Activated T-helper 1 cell treated with Interleukin-2 at 50 U/mL for 16 hours (primary cell): ENCODE measurements around the gene NUDT8.
"Not testable (repeated sequence)": the region's sequence is repeated elsewhere in the genome, so short reads cannot be mapped to it uniquely, and the experiment has no call there.

Experiments used
- DNase-seq: peaks from one replicate; pipeline ENCODE4 v3.0.0-alpha.2; 2020; ENCODE audit warnings: low read depth

Gene NUDT8

DNA sequence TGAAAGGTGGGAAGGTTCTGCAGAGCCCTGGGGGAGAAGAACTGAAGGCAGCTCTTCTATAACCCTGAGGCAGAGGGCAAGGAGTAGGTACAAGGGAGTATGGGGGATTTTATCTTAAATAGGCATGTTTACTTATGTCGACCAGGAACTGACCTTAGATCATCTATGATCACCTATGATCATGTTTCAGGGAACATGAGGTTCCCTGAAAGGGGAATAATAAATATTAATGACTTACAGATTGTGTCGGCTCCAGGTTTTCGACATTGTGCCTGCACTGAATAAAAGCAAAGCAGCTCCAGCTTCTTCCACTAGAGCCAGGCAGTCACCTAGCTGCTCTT is 36.2 kb downstream of the NUDT8 start:
- no peak for DNase-seq

DNA sequence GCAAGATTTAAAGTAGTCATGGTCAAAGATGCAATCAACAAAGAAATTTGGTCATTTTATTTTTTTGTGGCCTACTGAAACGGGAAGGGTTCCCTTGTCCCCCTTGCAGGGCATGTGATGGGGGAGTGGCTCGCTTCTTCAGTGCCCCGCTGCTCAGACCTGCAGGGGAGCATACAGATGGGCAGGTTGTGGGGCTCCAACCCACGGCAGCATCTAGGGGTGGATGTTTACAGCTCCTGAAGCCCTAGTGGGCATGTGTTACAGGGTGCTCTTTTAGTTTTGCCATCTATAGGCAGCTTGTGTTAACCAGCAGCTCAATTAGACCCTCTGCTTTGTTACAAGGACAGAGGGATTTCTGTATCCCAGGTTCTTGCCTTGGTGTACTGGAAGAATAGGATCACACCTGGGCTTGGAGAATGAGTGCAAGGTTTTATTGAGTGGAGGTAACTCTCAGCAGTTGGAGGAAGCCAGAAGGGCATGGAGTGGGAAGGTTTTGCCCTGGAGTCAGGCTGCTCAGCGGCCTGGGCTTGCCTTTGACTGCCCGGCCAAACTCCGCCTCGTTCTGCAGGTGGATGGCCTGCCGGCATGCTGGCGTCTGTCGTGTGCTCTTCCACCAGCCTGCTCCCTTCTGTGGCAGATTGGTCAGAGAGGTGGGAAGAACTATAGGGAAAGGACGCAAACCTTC is 36.7 kb downstream of the NUDT8 start:
- DNase-seq, result no peak

DNA sequence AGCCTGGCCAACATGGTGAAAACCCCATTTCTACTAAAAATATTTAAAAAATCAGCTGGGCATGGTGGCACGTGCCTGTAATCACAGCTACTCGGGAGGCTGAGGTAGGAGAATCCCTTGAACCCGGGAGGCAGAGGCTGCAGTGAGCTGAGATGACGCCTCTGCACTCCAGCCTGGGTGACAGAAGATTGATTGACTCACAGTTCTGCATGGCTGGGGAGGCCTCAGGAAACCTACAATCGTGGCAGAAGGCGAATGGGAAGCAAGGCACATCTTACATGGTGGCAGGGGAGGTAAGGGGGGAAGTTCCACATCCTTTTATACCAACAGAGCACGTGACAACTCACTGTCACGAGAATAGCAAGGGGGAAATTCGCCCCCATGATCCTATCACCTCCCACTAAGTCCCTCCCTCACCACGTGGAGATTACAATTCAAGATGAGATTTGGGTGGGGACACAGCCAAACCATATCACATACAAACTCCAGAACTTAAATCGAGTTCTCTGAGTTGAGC is 40.8 kb downstream of the NUDT8 start:
- not testable (repeated sequence) for DNase-seq

DNA sequence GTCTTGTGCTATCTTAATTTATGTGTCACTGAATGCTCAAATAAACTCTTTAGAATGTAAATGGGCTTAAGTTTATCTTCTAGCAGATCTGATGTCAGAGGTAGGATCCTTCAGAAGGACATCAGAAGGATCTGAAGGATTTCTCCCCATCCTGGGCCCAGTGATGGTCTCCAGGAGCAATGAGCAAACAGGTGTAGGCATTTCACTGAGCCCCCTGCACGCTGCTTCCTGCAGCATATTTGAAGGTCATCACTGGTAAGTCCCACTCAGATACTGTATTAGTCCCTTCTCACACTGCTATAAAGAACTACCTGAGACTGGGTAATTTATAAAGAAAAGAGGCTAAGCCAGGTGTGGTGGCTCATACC is 41.6 kb downstream of the NUDT8 start:
- no peak for DNase-seq

DNA sequence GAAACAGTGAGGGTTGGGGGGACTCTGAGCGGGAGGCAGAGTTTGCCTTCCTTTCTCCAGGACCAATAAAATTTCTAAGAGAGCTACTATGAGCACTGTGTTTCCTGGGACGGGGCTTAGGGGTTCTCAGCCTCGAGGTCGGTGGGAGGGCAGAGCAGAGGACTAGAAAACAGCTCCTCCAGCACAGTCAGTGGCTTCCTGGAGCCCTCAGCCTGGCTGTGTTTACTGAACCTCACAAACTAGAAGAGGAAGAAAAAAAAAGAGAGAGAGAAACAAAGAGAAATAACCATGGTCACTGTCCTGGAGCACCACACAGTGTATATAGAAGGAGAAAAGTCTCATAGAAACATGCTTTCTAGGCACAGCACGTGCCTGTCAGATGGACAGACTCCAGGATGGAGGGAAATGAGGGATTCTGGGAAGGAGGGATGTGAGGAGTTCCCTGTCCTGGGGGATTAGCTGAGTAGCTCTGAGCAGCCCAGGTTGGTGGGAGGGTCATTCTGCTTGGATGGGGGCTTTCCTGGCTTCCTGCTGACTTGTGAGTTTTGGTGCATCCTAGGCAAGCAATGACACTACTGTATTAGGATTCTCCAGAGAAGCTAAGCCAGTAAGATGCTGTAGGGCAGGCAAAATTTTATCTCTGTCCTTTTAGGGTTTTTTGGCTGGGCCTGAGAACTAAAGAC is 43.0 kb downstream of the NUDT8 start:
- DNase-seq, result no peak

DNA sequence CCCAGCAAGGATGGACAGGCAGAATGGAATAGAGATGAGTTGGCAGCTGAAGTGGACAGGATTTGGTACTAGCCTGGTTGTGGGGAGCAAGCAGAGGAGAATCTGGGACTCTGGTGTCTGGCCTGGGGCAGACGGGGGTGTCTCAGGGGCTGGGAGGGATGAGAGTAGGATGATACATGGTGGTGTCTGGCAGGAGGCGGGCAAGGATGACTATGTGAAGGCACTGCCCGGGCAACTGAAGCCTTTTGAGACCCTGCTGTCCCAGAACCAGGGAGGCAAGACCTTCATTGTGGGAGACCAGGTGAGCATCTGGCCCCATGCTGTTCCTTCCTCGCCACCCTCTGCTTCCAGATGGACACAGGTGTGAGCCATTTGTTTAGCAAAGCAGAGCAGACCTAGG is 43.8 kb downstream of the NUDT8 start:
- no peak for DNase-seq

DNA sequence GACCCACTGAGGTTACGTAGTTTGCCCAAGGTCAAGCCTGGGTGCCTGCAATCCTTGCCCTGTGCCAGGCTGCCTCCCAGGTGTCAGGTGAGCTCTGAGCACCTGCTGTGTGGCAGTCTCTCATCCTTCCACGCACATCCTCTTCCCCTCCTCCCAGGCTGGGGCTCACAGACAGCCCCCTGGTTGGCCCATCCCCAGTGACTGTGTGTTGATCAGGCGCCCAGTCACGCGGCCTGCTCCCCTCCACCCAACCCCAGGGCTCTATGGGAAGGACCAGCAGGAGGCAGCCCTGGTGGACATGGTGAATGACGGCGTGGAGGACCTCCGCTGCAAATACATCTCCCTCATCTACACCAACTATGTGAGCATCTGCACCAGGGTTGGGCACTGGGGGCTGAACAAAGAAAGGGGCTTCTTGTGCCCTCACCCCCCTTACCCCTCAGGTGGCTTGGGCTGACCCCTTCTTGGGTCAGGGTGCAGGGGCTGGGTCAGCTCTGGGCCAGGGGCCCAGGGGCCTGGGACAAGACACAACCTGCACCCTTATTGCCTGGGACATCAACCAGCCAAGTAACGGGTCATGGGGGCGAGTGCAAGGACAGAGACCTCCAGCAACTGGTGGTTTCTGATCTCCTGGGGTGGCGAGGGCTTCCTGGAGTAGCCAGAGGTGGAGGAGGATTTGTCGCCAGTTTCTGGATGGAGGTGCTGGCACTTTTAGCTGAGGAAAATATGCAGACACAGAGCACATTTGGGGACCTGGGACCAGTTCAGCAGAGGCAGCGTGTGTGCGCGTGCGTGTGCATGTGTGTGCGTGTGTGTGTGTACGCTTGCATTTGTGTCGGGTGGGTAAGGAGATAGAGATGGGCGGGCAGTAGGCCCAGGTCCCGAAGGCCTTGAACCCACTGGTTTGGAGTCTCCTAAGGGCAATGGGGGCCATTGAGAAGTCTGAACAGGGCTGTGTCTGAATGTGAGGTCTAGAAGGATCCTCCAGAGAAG is 44.6 kb downstream of the NUDT8 start:
- DNase-seq, result no peak

DNA sequence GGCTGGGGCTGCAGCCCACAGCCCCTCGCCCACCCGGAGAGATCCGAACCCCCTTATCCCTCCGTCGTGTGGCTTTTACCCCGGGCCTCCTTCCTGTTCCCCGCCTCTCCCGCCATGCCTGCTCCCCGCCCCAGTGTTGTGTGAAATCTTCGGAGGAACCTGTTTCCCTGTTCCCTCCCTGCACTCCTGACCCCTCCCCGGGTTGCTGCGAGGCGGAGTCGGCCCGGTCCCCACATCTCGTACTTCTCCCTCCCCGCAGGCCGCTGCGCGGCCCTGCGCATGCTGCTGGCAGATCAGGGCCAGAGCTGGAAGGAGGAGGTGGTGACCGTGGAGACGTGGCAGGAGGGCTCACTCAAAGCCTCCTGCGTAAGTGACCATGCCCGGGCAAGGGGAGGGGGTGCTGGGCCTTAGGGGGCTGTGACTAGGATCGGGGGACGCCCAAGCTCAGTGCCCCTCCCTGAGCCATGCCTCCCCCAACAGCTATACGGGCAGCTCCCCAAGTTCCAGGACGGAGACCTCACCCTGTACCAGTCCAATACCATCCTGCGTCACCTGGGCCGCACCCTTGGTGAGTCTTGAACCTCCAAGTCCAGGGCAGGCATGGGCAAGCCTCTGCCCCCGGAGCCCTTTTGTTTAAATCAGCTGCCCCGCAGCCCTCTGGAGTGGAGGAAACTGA is 45.4 kb downstream of the NUDT8 start:
- DNase-seq, result no peak

DNA sequence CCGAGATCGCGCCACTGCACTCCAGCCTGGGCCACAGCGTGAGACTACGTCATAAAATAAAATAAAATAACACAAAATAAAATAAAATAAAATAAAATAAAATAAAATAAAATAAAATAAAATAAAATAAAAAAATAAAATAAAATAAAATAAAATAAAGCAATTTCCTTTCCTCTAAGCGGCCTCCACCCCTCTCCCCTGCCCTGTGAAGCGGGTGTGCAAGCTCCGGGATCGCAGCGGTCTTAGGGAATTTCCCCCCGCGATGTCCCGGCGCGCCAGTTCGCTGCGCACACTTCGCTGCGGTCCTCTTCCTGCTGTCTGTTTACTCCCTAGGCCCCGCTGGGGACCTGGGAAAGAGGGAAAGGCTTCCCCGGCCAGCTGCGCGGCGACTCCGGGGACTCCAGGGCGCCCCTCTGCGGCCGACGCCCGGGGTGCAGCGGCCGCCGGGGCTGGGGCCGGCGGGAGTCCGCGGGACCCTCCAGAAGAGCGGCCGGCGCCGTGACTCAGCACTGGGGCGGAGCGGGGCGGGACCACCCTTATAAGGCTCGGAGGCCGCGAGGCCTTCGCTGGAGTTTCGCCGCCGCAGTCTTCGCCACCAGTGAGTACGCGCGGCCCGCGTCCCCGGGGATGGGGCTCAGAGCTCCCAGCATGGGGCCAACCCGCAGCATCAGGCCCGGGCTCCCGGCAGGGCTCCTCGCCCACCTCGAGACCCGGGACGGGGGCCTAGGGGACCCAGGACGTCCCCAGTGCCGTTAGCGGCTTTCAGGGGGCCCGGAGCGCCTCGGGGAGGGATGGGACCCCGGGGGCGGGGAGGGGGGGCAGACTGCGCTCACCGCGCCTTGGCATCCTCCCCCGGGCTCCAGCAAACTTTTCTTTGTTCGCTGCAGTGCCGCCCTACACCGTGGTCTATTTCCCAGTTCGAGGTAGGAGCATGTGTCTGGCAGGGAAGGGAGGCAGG is 46.2 kb downstream of the NUDT8 start, which contains the start of gene GSTP1:
TSS of gene GSTP1 (plus strand) at position 566 of the 958 bp plus-strand sequence. CDS start at position 598, 32 bp downstream.
- DNase-seq, result peak; percentile 63

DNA sequence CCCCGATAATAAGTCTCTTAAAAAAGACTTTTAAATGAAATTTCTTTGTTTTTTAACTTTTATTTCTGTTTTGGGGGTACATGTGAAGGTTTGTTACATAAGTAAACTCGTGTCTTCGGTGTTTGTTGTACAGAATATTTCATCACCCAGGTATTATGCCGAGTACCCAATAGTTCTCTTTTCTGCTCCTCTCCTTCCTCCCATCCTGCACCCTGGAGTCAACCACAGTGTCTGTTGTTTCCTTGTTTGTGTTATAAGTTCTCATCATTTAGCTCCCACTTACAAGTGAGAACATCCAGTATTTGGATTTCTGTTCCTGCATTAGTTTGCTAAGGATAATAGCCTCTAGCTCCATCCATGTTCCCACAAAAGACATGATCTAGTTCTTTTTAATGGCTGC is 47.7 kb downstream of the NUDT8 start:
- no peak for DNase-seq

DNA sequence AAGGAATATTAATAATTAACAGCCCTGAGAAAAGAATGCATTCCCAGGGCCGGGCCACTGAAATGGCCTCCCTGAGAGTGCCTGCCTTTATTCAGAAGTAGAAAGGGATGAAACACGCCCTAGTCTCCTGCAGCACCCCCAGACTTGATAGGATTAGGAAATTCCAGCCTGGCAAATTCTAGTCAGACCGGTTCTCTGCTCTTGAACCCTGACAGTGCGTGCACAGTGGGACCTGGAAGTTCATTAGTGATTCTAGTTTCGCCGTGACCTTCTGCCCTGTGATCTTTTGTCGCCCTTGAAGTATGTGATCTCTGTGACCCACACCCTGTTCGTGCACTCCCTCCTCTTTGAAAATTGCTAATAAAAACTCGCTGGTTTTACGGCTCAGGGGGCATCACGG is 48.3 kb downstream of the NUDT8 start:
- DNase-seq, result no peak

DNA sequence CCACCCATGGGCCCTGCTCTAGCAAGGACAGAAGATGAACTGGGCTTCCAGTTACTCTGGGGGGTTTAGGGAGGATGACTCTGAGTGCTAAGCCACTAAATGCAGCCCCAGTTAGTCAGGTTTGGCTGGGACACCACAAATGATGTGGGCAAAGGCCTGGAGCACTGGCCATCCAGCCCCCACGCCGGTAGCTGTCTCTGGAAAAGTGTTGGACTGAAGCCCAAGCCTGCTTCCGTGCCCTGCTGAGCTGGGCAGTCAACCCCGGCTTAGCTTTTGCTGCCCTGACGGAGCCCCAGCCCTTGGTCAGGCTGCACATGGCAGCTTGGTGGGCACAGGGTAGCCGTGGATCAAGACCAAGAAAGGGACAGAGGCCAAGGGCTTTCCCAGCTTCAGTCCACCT is 51.8 kb downstream of the NUDT8 start:
- no peak for DNase-seq
